ENCODE measurements around the gene SLC16A2.
"Not testable (repeated sequence)": the region's sequence is repeated elsewhere in the genome, so short reads cannot be mapped to it uniquely, and the experiment has no call there.

SLC16A2 gene

GRCh38 chrX:74465424-74465823 is 44.1 kb downstream of the SLC16A2 start:
- TF ChIP-seq, protein P1, sequence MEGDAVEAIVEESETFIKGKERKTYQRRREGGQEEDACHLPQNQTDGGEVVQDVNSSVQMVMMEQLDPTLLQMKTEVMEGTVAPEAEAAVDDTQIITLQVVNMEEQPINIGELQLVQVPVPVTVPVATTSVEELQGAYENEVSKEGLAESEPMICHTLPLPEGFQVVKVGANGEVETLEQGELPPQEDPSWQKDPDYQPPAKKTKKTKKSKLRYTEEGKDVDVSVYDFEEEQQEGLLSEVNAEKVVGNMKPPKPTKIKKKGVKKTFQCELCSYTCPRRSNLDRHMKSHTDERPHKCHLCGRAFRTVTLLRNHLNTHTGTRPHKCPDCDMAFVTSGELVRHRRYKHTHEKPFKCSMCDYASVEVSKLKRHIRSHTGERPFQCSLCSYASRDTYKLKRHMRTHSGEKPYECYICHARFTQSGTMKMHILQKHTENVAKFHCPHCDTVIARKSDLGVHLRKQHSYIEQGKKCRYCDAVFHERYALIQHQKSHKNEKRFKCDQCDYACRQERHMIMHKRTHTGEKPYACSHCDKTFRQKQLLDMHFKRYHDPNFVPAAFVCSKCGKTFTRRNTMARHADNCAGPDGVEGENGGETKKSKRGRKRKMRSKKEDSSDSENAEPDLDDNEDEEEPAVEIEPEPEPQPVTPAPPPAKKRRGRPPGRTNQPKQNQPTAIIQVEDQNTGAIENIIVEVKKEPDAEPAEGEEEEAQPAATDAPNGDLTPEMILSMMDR (IDR thresholded peaks at IDR 0.05) = no peak
- no peak for DNase-seq (ENCODE audit: low spot score)
- no peak overlapping the region for H3K4me3 ChIP-seq
- no peak overlapping the region for H3K27ac ChIP-seq

- DNase-seq (ENCODE audit: low spot score) = no peak
- TF ChIP-seq, protein P1 (IDR thresholded peaks at IDR 0.05) = no peak
- H3K4me3 ChIP-seq = no peak overlapping the region
- H3K27ac ChIP-seq = no peak overlapping the region
These were observed 46.4 kb downstream of the SLC16A2 start for GRCh38 chrX:74467656-74468055.

- not testable (repeated sequence) for DNase-seq (ENCODE audit: low spot score); H3K4me3 ChIP-seq; H3K27ac ChIP-seq
These were observed 51.8 kb downstream of the SLC16A2 start for GRCh38 chrX:74473116-74473515.

DNA sequence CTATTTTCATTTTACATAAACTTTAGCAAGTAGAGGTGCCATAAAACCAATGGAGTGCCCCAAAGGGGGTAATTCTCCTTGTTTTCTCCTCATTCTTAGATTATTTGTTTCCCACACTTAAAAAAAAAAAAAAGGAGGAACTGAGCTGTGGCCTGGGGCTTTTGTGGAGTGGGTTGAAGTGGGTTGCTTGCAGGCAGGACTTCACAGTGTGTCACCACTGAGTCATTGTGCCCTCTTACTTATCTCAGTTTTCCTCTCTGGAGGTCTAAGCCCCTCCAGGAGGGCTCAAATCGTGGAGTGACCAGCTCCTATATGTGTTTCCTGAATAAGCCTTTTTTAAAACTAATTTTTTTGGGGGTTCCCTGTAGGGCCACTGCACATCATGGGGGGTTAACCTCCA is 69.0 kb downstream of the SLC16A2 start:
- Histone ChIP-seq H3K4me3 (no peak overlapping the region), H3K27ac (no peak overlapping the region)
- TF ChIP-seq, protein P1 (IDR thresholded peaks at IDR 0.05) = no peak
- DNase-seq (ENCODE audit: low spot score) = no peak

DNA sequence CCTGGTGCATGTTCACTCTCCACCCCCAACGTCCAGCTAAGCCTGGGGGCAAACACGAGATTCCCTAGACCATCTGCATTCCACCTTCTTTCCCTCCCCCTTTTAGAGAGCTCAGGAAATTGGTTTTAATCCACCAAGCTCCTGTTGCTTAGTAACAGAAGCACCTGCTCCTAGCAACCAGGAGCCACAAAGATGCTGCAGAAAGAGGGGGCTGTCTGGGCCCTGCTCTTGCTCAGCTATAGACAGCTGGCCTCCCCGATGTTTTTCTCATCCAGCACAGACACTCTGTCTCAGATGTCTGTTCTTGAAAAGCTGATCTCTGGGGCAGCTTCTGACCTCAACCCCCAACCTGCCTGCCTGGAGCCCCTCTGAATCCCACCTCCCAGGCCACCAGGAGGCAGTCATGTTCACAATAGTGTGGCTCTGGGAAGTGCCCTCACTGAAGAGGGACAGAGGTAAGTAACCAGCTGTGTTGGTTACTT is 71.5 kb downstream of the SLC16A2 start:
- TF ChIP-seq, protein P1 (IDR thresholded peaks at IDR 0.05) = no peak
- no peak for DNase-seq (ENCODE audit: low spot score)
- no peak overlapping the region for H3K27ac ChIP-seq
- no peak overlapping the region for H3K4me3 ChIP-seq

DNA sequence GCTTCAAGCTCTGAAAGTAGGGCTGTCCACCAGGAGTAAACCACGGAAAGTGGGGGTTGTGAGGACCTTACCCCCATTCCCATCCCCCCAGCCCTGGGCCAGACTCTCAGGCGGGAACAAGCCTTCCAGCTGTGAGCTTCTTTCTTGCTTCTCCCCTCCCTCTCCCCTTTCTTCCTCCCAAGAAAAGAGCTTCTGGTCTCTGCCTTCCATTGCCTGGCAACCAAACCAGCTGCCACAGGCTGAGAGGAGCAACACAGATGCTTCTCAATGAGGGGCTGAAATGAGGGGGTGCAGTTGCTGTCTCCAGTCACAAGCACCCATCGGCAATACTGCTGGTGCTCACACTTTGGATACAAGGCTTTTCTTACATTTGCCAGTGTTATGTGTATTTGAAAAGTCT is 72.5 kb downstream of the SLC16A2 start:
- no peak for DNase-seq (ENCODE audit: low spot score)
- TF ChIP-seq, protein P1 (IDR thresholded peaks at IDR 0.05) = no peak
- no peak overlapping the region for H3K4me3 ChIP-seq
- H3K27ac ChIP-seq = no peak overlapping the region

- no peak overlapping the region for H3K4me3 ChIP-seq
- TF ChIP-seq, protein P1 (IDR thresholded peaks at IDR 0.05) = no peak
- no peak for DNase-seq (ENCODE audit: low spot score)
- no peak overlapping the region for H3K27ac ChIP-seq
These were observed 77.6 kb downstream of the SLC16A2 start for GRCh38 chrX:74498924-74499323.

DNA sequence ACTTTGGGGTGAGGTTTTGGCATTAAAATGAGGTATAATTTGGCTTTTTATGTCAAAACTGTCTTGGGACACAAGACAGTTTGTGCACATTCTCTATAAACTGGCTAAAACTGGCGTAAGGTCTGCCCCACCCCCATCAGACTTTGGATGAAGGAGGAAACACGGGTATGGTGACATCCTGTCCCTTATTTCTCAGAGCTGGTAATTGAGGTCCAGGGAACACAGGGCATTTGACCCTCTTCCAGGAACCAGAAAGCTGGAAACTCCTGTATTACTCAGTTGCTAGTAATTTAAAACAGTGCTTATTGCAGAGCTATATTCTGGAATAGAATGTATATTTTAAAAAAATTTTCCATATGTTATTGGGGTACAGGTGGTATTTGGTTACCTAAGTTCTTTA is 78.8 kb downstream of the SLC16A2 start:
- no peak for DNase-seq (ENCODE audit: low spot score)
- Histone ChIP-seq H3K4me3 (no peak overlapping the region), H3K27ac (no peak overlapping the region)
- TF ChIP-seq, protein P1 (IDR thresholded peaks at IDR 0.05) = no peak

Measured in coronary artery (tissue), 2 donors.